SK-N-SH treated with all-trans-retinoic acid at 6 μM for 48 hours (cell line): ENCODE measurements around the gene TPRX2.

Experiments used
- ARNTL ChIP-seq: fragments of 450-650 bp; formaldehyde crosslinking; IDR thresholded peaks from 2 replicates; pipeline ENCODE4 v1.5.0; 2020; ENCODE audit warnings: low read depth, mild to moderate bottlenecking, moderate library complexity, borderline replicate concordance
- BACH2 ChIP-seq: fragments of 250-450 bp; sonication (Bioruptor Pico); IDR thresholded peaks from 2 replicates; pipeline ENCODE4 v1.9.0; 2021; ENCODE audit warnings: mild to moderate bottlenecking, borderline replicate concordance
- CSDC2 ChIP-seq: fragments of 250-450 bp; sonication (Bioruptor Pico); IDR thresholded peaks from 2 replicates; pipeline ENCODE4 v1.5.0; 2020; ENCODE audit warnings: mild to moderate bottlenecking, moderate library complexity
- ESRRG ChIP-seq: fragments of 250-450 bp; sonication (Bioruptor Pico); IDR thresholded peaks from 2 replicates; pipeline ENCODE4 v1.6.1; 2021; ENCODE audit warnings: mild to moderate bottlenecking
- PPARA ChIP-seq: fragments of 250-450 bp; sonication (Bioruptor Pico); IDR thresholded peaks from 2 replicates; pipeline ENCODE4 v1.5.0; 2020; ENCODE audit warnings: mild to moderate bottlenecking, borderline replicate concordance
- TCF4 ChIP-seq: fragments of 250-450 bp; sonication (Bioruptor Pico); IDR thresholded peaks from 2 replicates; pipeline ENCODE4 v1.8.0; 2021; ENCODE audit warnings: mild to moderate bottlenecking, moderate library complexity, borderline replicate concordance
- ZFP3 ChIP-seq: fragments of 250-450 bp; sonication (Bioruptor Pico); IDR thresholded peaks from 2 replicates; pipeline ENCODE4 v1.5.0; 2020; ENCODE audit warnings: mild to moderate bottlenecking, moderate library complexity
- ZFP30 ChIP-seq: fragments of 450-650 bp; formaldehyde crosslinking; IDR thresholded peaks from 2 replicates; pipeline ENCODE4 v1.5.0; 2022; ENCODE audit warnings: mild to moderate bottlenecking, moderate library complexity
- ZNF565 ChIP-seq: fragments of 450-650 bp; formaldehyde crosslinking; conservative IDR thresholded peaks from 2 replicates; pipeline ENCODE4 v1.5.0; 2020; ENCODE audit warnings: low read depth, mild to moderate bottlenecking, moderate library complexity
- ZNF70 ChIP-seq: fragments of 450-650 bp; formaldehyde crosslinking; IDR thresholded peaks from 2 replicates; pipeline ENCODE4 v1.5.0; 2020; ENCODE audit warnings: mild to moderate bottlenecking, moderate library complexity
- TF ChIP-seq, protein P1 (sequence below): fragments of 250-450 bp; sonication (Bioruptor Pico); IDR thresholded peaks from 2 replicates; pipeline ENCODE4 v1.5.1; 2020; ENCODE audit warnings: low read depth, mild to moderate bottlenecking, moderate library complexity
- TF ChIP-seq, protein P2 (sequence below): fragments of 250-450 bp; sonication (Bioruptor Pico); IDR thresholded peaks from 2 replicates; pipeline ENCODE4 v1.8.0; 2020; ENCODE audit warnings: mild to moderate bottlenecking, moderate library complexity, borderline replicate concordance

DNA sequence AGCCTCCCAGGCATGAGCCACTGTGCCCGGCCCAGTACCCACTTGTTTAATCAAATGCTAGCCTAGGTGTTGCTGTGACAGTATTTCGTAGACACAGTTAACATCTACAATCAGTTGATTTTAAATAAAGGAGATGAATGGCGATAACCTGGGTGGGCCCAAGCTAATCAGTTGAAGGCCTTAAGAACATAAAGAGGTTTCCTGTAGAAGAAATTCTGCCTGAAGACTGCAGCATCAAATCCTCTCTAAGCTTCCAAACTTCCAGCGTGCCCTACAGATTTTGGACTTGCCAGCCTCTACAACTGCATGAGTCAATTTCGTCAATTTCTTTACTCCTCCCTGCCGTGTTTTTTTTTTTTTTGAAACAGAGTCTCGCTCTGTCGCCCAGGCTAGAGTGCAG, 40.3 kb downstream of the TPRX2 start:
- no peak for TF ChIP-seq ZFP3 (CRISPR knock-in tag)
- TF ChIP-seq BACH2 (CRISPR knock-in tag), result no peak
- TF ChIP-seq, protein P1, sequence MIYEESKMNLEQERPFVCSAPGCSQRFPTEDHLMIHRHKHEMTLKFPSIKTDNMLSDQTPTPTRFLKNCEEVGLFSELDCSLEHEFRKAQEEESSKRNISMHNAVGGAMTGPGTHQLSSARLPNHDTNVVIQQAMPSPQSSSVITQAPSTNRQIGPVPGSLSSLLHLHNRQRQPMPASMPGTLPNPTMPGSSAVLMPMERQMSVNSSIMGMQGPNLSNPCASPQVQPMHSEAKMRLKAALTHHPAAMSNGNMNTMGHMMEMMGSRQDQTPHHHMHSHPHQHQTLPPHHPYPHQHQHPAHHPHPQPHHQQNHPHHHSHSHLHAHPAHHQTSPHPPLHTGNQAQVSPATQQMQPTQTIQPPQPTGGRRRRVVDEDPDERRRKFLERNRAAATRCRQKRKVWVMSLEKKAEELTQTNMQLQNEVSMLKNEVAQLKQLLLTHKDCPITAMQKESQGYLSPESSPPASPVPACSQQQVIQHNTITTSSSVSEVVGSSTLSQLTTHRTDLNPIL, result no peak
- TF ChIP-seq CSDC2 (CRISPR knock-in tag), result no peak
- TF ChIP-seq ARNTL (CRISPR knock-in tag), result no peak
- no peak for TF ChIP-seq TCF4
- no peak for TF ChIP-seq ZNF70 (CRISPR knock-in tag)
- no peak for TF ChIP-seq ZFP30 (CRISPR knock-in tag)
- TF ChIP-seq, protein P2, sequence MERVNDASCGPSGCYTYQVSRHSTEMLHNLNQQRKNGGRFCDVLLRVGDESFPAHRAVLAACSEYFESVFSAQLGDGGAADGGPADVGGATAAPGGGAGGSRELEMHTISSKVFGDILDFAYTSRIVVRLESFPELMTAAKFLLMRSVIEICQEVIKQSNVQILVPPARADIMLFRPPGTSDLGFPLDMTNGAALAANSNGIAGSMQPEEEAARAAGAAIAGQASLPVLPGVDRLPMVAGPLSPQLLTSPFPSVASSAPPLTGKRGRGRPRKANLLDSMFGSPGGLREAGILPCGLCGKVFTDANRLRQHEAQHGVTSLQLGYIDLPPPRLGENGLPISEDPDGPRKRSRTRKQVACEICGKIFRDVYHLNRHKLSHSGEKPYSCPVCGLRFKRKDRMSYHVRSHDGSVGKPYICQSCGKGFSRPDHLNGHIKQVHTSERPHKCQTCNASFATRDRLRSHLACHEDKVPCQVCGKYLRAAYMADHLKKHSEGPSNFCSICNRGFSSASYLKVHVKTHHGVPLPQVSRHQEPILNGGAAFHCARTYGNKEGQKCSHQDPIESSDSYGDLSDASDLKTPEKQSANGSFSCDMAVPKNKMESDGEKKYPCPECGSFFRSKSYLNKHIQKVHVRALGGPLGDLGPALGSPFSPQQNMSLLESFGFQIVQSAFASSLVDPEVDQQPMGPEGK (CRISPR knock-in tag), result no peak
- no peak for TF ChIP-seq ESRRG (CRISPR knock-in tag)
- TF ChIP-seq ZNF565 (CRISPR knock-in tag), result no peak
- no peak for TF ChIP-seq PPARA (CRISPR knock-in tag)
